HEK293 (cell line): ENCODE data around the gene VILL.

Experiments used
- CTCF ChIA-PET: fragments of 350-600 bp; formaldehyde crosslinking; extraction: SDS; loops from one replicate; lab custom pipeline; 2021; ENCODE audit warnings: antibody characterized with exemption; lab: Yijun Ruan, JAX
- POLR2A ChIA-PET: fragments of 300-600 bp; formaldehyde crosslinking; extraction: SDS; loops from one replicate; lab custom pipeline; 2020; ENCODE audit warnings: antibody characterized with exemption, inconsistent platforms; lab: Yijun Ruan, JAX
- H3K27ac ChIP-seq: fragments of 200-500 bp; sonication (Bioruptor generic); 2 replicates; pipeline ENCODE4 v1.5.1; 2014; ENCODE audit warnings: low read depth, low read length, control low read depth, inconsistent platforms; ENCODE audit errors: extremely low read depth
- H3K36me3 ChIP-seq, 2 experiments: fragments of 200-500 bp in 1 of 2; sonication (Bioruptor generic) in 1 of 2; 1 replicate in 1 of 2; 2 replicates in 1 of 2; pipeline ENCODE4 v1.5.1; 2014 to 2017; ENCODE audit warnings: inconsistent platforms in 2 of 2, low read length in 2 of 2; ENCODE audit not compliant: control insufficient read depth in 2 of 2, insufficient read depth in 1 of 2
- H3K4me1 ChIP-seq: fragments of 200-500 bp; sonication (Bioruptor generic); 2 replicates; pipeline ENCODE4 v1.5.1; 2014; ENCODE audit warnings: mild to moderate bottlenecking, low read length, inconsistent platforms; ENCODE audit not compliant: control insufficient read depth, insufficient read depth
- H3K4me3 ChIP-seq: 2 replicates; pipeline ENCODE4 v1.5.1; 2011; ENCODE audit warnings: low read depth, mild to moderate bottlenecking, control low read depth, low read length, moderate library complexity
- H3K9me3 ChIP-seq: fragments of 200-500 bp; sonication (Bioruptor generic); 2 replicates; pipeline ENCODE4 v1.5.1; 2014; ENCODE audit warnings: low read depth, low read length, inconsistent platforms; ENCODE audit not compliant: control insufficient read depth, insufficient read depth
- AEBP2 ChIP-seq: fragments of 450-650 bp; formaldehyde crosslinking; IDR thresholded peaks from 2 replicates; pipeline ENCODE4 v1.5.1; 2016; ENCODE audit warnings: missing biosample characterization, missing genetic modification characterization, borderline replicate concordance
- GLIS1 ChIP-seq: fragments of 450-650 bp; formaldehyde crosslinking; IDR thresholded peaks from 2 replicates; pipeline ENCODE4 v1.5.1; 2016; ENCODE audit warnings: missing biosample characterization, missing genetic modification characterization
- PRDM4 ChIP-seq: fragments of 450-650 bp; formaldehyde crosslinking; IDR thresholded peaks from 2 replicates; pipeline ENCODE4 v1.5.1; 2017; ENCODE audit warnings: missing biosample characterization, missing genetic modification characterization
- RBAK ChIP-seq: fragments of 450-650 bp; formaldehyde crosslinking; IDR thresholded peaks from 2 replicates; pipeline ENCODE4 v1.5.1; 2016; ENCODE audit warnings: missing biosample characterization, missing genetic modification characterization
- SALL2 ChIP-seq: fragments of 450-650 bp; formaldehyde crosslinking; IDR thresholded peaks from 2 replicates; pipeline ENCODE4 v1.5.0; 2017; ENCODE audit warnings: missing biosample characterization, mild to moderate bottlenecking, missing genetic modification characterization, borderline replicate concordance
- SETDB1 ChIP-seq: IDR thresholded peaks from one replicate; pipeline ENCODE4 v1.6.1; 2017; ENCODE audit warnings: mild to moderate bottlenecking, low read length, moderate library complexity, mixed read lengths; ENCODE audit not compliant: insufficient read length
- SP7 ChIP-seq: fragments of 450-650 bp; formaldehyde crosslinking; IDR thresholded peaks from 2 replicates; pipeline ENCODE4 v1.5.1; 2016; ENCODE audit warnings: missing biosample characterization, missing genetic modification characterization
- ZBTB26 ChIP-seq: fragments of 450-650 bp; formaldehyde crosslinking; optimal IDR thresholded peaks from 2 replicates; pipeline ENCODE3; 2016; ENCODE audit warnings: missing biosample characterization, mild to moderate bottlenecking, missing genetic modification characterization
- ZBTB7A ChIP-seq: fragments of 450-650 bp; formaldehyde crosslinking; IDR thresholded peaks from 2 replicates; pipeline ENCODE4 v1.5.1; 2016; ENCODE audit warnings: low read depth, missing biosample characterization, missing genetic modification characterization
- ZFHX2 ChIP-seq: fragments of 450-650 bp; formaldehyde crosslinking; conservative IDR thresholded peaks from 2 replicates; pipeline ENCODE4 v1.5.1; 2016; ENCODE audit warnings: missing biosample characterization, missing genetic modification characterization
- ZNF10 ChIP-seq: fragments of 450-650 bp; formaldehyde crosslinking; IDR thresholded peaks from 2 replicates; pipeline ENCODE4 v1.5.1; 2017; ENCODE audit warnings: missing biosample characterization, missing genetic modification characterization
- ZNF132 ChIP-seq: fragments of 450-650 bp; formaldehyde crosslinking; IDR thresholded peaks from 2 replicates; pipeline ENCODE4 v1.5.1; 2017; ENCODE audit warnings: missing biosample characterization, missing genetic modification characterization, borderline replicate concordance
- ZNF16 ChIP-seq: fragments of 450-650 bp; formaldehyde crosslinking; IDR thresholded peaks from 2 replicates; pipeline ENCODE4 v1.5.1; 2016; ENCODE audit warnings: low read depth, missing biosample characterization, missing genetic modification characterization
- ZNF19 ChIP-seq: fragments of 450-650 bp; formaldehyde crosslinking; IDR thresholded peaks from 2 replicates; pipeline ENCODE4; 2016; ENCODE audit warnings: missing biosample characterization, missing genetic modification characterization, low read depth
- ZNF354C ChIP-seq: fragments of 450-650 bp; formaldehyde crosslinking; IDR thresholded peaks from 2 replicates; pipeline ENCODE4 v1.5.1; 2016; ENCODE audit warnings: missing biosample characterization, missing genetic modification characterization, low read depth, borderline replicate concordance
- ZNF416 ChIP-seq: fragments of 450-650 bp; formaldehyde crosslinking; IDR thresholded peaks from 2 replicates; pipeline ENCODE4 v1.5.1; 2016; ENCODE audit warnings: missing biosample characterization, missing genetic modification characterization
- ZNF449 ChIP-seq: fragments of 450-650 bp; formaldehyde crosslinking; IDR thresholded peaks from 2 replicates; pipeline ENCODE4 v1.5.1; 2017; ENCODE audit warnings: missing biosample characterization, mild to moderate bottlenecking, missing genetic modification characterization, moderate library complexity
- ZNF571 ChIP-seq: fragments of 450-650 bp; formaldehyde crosslinking; IDR thresholded peaks from 2 replicates; pipeline ENCODE4 v1.5.0; 2017; ENCODE audit warnings: missing biosample characterization, missing genetic modification characterization
- ZNF600 ChIP-seq: fragments of 450-650 bp; formaldehyde crosslinking; IDR thresholded peaks from 2 replicates; pipeline ENCODE4 v1.5.1; 2016; ENCODE audit warnings: missing biosample characterization, missing genetic modification characterization
- ZSCAN16 ChIP-seq: fragments of 450-650 bp; formaldehyde crosslinking; IDR thresholded peaks from 2 replicates; pipeline ENCODE4 v1.5.1; 2016; ENCODE audit warnings: missing biosample characterization, missing genetic modification characterization
- ZSCAN30 ChIP-seq: fragments of 450-650 bp; IDR thresholded peaks from 2 replicates; pipeline ENCODE4 v1.5.1; 2018; ENCODE audit warnings: missing biosample characterization, mild to moderate bottlenecking, missing genetic modification characterization, moderate library complexity
- ZXDB ChIP-seq: fragments of 450-650 bp; formaldehyde crosslinking; IDR thresholded peaks from 2 replicates; pipeline ENCODE4 v1.5.1; 2016; ENCODE audit warnings: missing biosample characterization, missing genetic modification characterization
- TF ChIP-seq, protein P1 (sequence below): fragments of 450-650 bp; formaldehyde crosslinking; IDR thresholded peaks from 2 replicates; pipeline ENCODE4 v1.5.1; 2016; ENCODE audit warnings: missing biosample characterization, missing genetic modification characterization
- TF ChIP-seq, protein P2 (sequence below): fragments of 450-650 bp; formaldehyde crosslinking; IDR thresholded peaks from 2 replicates; pipeline ENCODE4 v1.5.1; 2016; ENCODE audit warnings: missing biosample characterization, missing genetic modification characterization
- TF ChIP-seq, protein P3 (sequence below): fragments of 450-650 bp; formaldehyde crosslinking; IDR thresholded peaks from 2 replicates; pipeline ENCODE4 v1.5.1; 2016; ENCODE audit warnings: missing biosample characterization, missing genetic modification characterization

VILL gene

GRCh38 chr3:37997342-37997741 is 6.8 kb downstream of the VILL start:
- Histone ChIP-seq H3K9me3 (no peaks in the 10 kb centered on the region), H3K36me3 (peaks cover 0 to 9% of the 10 kb centered on the region in 2 experiments; a peak in 1 of 3 replicates), H3K27ac (no peak overlapping the region), H3K4me3 (no peak overlapping the region), H3K4me1 (no peaks in the 10 kb centered on the region)
- ChIA-PET POLR2A (interaction anchor here (0.6 to 1.0 kb wide), 2 partner anchors 22 to 226 kb away, joined by 3 read pairs; no protein-coding TSS in a partner anchor), CTCF (interaction anchor here (0.6 to 1.7 kb wide), 17 partner anchors 11 to 156 kb away, joined by 3 to 16 read pairs (median 4); no protein-coding TSS in a partner anchor)
- TF ChIP-seq GLIS1 (tag by site-specific recombination) (no peak), ZSCAN30 (no peak), ZFHX2 (tag by site-specific recombination) (no peak), ZNF10 (tag by site-specific recombination) (no peak)
- TF ChIP-seq, protein P1, sequence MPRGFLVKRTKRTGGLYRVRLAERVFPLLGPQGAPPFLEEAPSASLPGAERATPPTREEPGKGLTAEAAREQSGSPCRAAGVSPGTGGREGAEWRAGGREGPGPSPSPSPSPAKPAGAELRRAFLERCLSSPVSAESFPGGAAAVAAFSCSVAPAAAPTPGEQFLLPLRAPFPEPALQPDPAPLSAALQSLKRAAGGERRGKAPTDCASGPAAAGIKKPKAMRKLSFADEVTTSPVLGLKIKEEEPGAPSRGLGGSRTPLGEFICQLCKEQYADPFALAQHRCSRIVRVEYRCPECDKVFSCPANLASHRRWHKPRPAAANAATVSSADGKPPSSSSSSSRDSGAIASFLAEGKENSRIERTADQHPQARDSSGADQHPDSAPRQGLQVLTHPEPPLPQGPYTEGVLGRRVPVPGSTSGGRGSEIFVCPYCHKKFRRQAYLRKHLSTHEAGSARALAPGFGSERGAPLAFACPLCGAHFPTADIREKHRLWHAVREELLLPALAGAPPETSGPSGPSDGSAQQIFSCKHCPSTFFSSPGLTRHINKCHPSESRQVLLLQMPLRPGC (tag by site-specific recombination): no peak

GRCh38 chr3:37997791-37998370 is 7.3 kb downstream of the VILL start:
- Histone ChIP-seq H3K27ac (no peak overlapping the region), H3K4me3 (no peak overlapping the region), H3K4me1 (no peaks in the 10 kb centered on the region), H3K9me3 (no peaks in the 10 kb centered on the region), H3K36me3 (peaks cover 0 to 9% of the 10 kb centered on the region in 2 experiments; a peak in 1 of 3 replicates)
- ChIA-PET CTCF (interaction anchor here (0.7 to 1.7 kb wide), 5 partner anchors 12 to 25 kb away, joined by 3 to 16 read pairs (median 6); no protein-coding TSS in a partner anchor), POLR2A (interaction anchor here (0.6 kb wide), 1 partner anchor 225 kb away, joined by 3 read pairs; no protein-coding TSS in a partner anchor)
- TF ChIP-seq ZNF19 (no peak), ZSCAN16 (no peak), ZBTB7A (tag by site-specific recombination) (no peak), SP7 (tag by site-specific recombination) (no peak), RBAK (tag by site-specific recombination) (no peak), ZNF449 (tag by site-specific recombination) (no peak), SETDB1 (no peak), ZNF132 (no peak), ZNF354C (tag by site-specific recombination) (no peak), ZNF416 (tag by site-specific recombination) (no peak), PRDM4 (tag by site-specific recombination) (no peak), ZNF600 (tag by site-specific recombination) (no peak), ZNF571 (tag by site-specific recombination) (no peak), ZBTB26 (tag by site-specific recombination) (no peak), ZNF16 (no peak), SALL2 (no peak), ZXDB (tag by site-specific recombination) (no peak), AEBP2 (tag by site-specific recombination) (no peak)
- TF ChIP-seq, protein P2, sequence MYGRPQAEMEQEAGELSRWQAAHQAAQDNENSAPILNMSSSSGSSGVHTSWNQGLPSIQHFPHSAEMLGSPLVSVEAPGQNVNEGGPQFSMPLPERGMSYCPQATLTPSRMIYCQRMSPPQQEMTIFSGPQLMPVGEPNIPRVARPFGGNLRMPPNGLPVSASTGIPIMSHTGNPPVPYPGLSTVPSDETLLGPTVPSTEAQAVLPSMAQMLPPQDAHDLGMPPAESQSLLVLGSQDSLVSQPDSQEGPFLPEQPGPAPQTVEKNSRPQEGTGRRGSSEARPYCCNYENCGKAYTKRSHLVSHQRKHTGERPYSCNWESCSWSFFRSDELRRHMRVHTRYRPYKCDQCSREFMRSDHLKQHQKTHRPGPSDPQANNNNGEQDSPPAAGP: no peak
- TF ChIP-seq, protein P3, sequence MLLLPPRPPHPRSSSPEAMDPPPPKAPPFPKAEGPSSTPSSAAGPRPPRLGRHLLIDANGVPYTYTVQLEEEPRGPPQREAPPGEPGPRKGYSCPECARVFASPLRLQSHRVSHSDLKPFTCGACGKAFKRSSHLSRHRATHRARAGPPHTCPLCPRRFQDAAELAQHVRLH (tag by site-specific recombination): no peak
